Calu3 (cell line): ENCODE data around the gene GPX6. TPM values are rescaled to one million over a fixed set of nuclear protein-coding genes. Genes with fewer than 3 reads are reported as not detected.
A peak's percentile ranks its signal among the peaks of the same experiment; 100 is the strongest.

ENCODE experiments used
- BruUV-seq: library from RNA; stranded (reverse); fragments of 400-500 nt; replicated peaks from 2 replicates; lab custom pipeline; 2021; lab: Mats Ljungman, UMichigan
- CTCF ChIA-PET: fragments of 300-600 bp; sonication (Branson Sonifier 250); formaldehyde crosslinking; loops from one replicate; lab custom pipeline; 2022; ENCODE audit warnings: antibody characterized with exemption; lab: Charles Lee
- DNase-seq: peaks from one replicate; pipeline ENCODE4 v3.0.0; 2022
- H3K27ac Mint-ChIP-seq: one replicate; pipeline ENCODE4 v1.8.0; 2022; ENCODE audit warnings: mixed read lengths; ENCODE audit not compliant: unreplicated experiment
- H3K27me3 Mint-ChIP-seq: one replicate; pipeline ENCODE4 v1.8.0; 2022; ENCODE audit warnings: mixed read lengths; ENCODE audit not compliant: unreplicated experiment
- H3K36me3 Mint-ChIP-seq: one replicate; pipeline ENCODE4 v1.8.0; 2022; ENCODE audit warnings: mild to moderate bottlenecking, moderate library complexity, mixed read lengths; ENCODE audit not compliant: insufficient read depth, unreplicated experiment
- H3K4me1 Mint-ChIP-seq: one replicate; pipeline ENCODE4 v1.8.0; 2022; ENCODE audit warnings: mild to moderate bottlenecking, low read depth, mixed read lengths; ENCODE audit not compliant: unreplicated experiment
- H3K4me3 Mint-ChIP-seq: one replicate; pipeline ENCODE4 v1.8.0; 2022; ENCODE audit warnings: mild to moderate bottlenecking, low read depth, moderate library complexity, mixed read lengths; ENCODE audit not compliant: unreplicated experiment
- H3K9me3 Mint-ChIP-seq: one replicate; pipeline ENCODE4 v1.8.0; 2022; ENCODE audit warnings: low read depth, mixed read lengths; ENCODE audit not compliant: unreplicated experiment
- intact Hi-C: fragments of 100-400 bp; cut with micrococcal nuclease; formaldehyde crosslinking; loops from one replicate; pipeline ENCODE4 v1.10.0; 2022; ENCODE audit not compliant: unreplicated experiment
- total RNA-seq: library from RNA; stranded (reverse); gene quantifications from 2 replicates; pipeline ENCODE4 v1.2.3, GENCODE V29; 2022
- TF ChIP-seq, protein P1 (sequence below): fragments of 200-600 bp; IDR thresholded peaks from one replicate; pipeline ENCODE4 v1.8.0; 2022; ENCODE audit warnings: antibody characterized with exemption; ENCODE audit not compliant: unreplicated experiment

GPX6 gene
- total RNA-seq, 1 experiment from 2014 or later = not detected

DNA sequence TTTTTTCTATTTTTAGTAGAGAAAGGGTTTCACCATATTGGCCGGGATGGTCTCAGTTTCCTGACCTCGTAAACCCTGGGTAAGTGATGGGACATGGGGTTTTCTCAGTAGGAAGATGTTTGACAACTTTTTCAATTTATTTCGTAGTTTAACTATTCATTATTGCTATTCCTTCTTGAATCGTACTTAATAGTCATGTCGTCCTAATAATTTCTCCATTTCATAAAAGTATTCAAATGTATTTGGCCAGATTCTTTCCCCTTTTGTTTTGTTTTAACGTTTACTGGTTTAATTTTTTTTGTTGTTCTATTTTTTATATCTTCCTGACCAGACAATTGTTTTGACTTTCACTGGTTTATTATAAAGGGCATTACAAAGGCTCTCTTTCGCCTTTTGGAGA lies 26.4 kb upstream of the GPX6 start:
- H3K4me3 Mint-ChIP-seq = peak overlapping the region; percentile 64
- BruUV-seq = no TSS peak
- intact Hi-C loops = loop anchor here (5.0 kb wide), 1 partner anchor 45 kb away; a partner anchor contains a TSS
- peaks cover 10% of the 10 kb centered on the region for H3K4me1 Mint-ChIP-seq
- CTCF ChIA-PET = interaction anchor here (0.8 to 1.8 kb wide), 7 partner anchors 12 to 474 kb away, joined by 3 to 8 read pairs (median 4); a partner anchor contains a TSS
- H3K27ac Mint-ChIP-seq = peak overlapping the region; percentile 96
- TF ChIP-seq, protein P1, sequence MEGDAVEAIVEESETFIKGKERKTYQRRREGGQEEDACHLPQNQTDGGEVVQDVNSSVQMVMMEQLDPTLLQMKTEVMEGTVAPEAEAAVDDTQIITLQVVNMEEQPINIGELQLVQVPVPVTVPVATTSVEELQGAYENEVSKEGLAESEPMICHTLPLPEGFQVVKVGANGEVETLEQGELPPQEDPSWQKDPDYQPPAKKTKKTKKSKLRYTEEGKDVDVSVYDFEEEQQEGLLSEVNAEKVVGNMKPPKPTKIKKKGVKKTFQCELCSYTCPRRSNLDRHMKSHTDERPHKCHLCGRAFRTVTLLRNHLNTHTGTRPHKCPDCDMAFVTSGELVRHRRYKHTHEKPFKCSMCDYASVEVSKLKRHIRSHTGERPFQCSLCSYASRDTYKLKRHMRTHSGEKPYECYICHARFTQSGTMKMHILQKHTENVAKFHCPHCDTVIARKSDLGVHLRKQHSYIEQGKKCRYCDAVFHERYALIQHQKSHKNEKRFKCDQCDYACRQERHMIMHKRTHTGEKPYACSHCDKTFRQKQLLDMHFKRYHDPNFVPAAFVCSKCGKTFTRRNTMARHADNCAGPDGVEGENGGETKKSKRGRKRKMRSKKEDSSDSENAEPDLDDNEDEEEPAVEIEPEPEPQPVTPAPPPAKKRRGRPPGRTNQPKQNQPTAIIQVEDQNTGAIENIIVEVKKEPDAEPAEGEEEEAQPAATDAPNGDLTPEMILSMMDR = no peak
- no peak for DNase-seq
- H3K27me3 Mint-ChIP-seq = no peaks in the 10 kb centered on the region
- H3K9me3 Mint-ChIP-seq = no peaks in the 10 kb centered on the region
- H3K36me3 Mint-ChIP-seq = peaks cover 8% of the 10 kb centered on the region

DNA sequence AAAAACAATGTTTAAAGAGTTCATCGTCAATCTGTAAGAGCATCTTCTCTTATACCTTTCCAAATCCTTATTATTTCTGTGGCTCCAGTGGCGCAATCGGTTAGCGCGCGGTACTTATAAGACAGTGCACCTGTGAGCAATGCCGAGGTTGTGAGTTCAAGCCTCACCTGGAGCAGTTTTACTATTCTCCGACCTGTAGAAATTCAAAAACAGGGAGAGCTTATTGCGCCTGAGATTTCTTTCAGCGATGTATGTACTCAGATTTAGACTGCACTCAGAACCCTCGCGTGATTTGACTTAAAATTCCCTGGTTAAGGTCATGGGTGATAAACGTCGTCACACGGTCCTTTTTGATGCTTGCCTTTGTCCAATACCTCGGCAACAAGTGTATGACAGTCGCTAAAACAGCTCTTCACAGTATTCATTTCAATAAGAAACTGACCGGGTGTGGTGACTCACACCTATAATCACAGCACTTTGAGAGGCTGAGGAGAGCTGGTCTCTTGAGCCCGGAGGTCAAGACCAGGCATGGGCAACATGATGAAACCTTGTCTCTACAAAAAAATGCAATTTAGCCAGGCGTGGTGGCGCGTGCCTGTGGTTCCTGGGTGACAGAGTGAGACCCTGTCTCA lies 22.0 kb upstream of the GPX6 start:
- Mint-ChIP-seq H3K4me1 (peaks cover 8% of the 10 kb centered on the region), H3K27ac (no peak overlapping the region), H3K27me3 (peaks cover 18% of the 10 kb centered on the region), H3K4me3 (no peak overlapping the region), H3K9me3 (no peaks in the 10 kb centered on the region), H3K36me3 (peaks cover 1% of the 10 kb centered on the region)
- intact Hi-C loops = no loop called here
- CTCF ChIA-PET = no interaction called here
- TF ChIP-seq, protein P1 = no peak
- no TSS peak for BruUV-seq
- no peak for DNase-seq

DNA sequence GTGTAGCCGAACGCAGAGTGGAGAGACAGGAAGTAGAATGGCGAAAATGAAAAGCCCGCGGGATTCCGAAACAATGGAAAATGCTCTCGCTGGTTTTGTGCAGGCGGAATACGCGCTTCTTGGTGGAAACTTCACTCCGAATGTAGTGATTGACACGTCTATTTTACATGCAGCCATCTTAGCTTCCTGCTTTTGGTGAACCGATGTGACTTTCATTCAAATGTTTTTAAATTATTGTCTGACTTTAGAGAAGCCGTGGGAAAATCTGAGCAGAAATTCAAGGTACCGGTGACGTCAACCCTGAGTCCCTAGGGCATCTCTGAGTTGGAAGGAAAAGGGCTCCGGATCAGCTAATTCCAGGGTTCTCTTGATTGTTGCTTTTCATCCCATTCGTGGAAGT lies 21.5 kb upstream of the GPX6 start:
- CTCF ChIA-PET = no interaction called here
- Mint-ChIP-seq H3K4me1 (peaks cover 2% of the 10 kb centered on the region), H3K36me3 (no peaks in the 10 kb centered on the region), H3K27me3 (peaks cover 18% of the 10 kb centered on the region), H3K27ac (no peak overlapping the region), H3K4me3 (no peak overlapping the region), H3K9me3 (no peaks in the 10 kb centered on the region)
- intact Hi-C loops = no loop called here
- DNase-seq = no peak
- TF ChIP-seq, protein P1 = no peak
- no TSS peak for BruUV-seq

DNA sequence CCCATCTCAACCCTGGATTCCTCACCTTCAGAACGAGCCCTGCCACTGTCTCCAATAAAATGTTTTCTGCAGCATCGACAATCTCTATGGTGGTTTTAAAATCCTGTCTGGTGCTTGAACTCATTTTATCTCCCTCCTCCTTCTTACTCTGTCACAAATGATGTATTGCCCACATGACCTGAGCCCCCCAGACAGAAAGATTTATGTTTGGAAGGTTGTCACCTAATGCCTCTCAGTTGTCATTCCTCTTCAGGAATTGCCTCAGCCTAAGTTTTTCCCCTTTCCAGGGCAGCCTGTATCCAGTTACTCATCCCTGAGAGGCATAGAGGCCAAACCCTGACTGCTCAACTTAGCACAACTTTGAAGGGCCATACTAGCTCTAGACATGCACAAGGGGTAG lies 19.3 kb upstream of the GPX6 start:
- no peak for DNase-seq
- intact Hi-C loops = no loop called here
- H3K9me3 Mint-ChIP-seq = no peaks in the 10 kb centered on the region
- H3K27me3 Mint-ChIP-seq = peaks cover 18% of the 10 kb centered on the region
- CTCF ChIA-PET = no interaction called here
- no TSS peak for BruUV-seq
- no peaks in the 10 kb centered on the region for H3K4me1 Mint-ChIP-seq
- TF ChIP-seq, protein P1 = no peak
- H3K4me3 Mint-ChIP-seq = no peak overlapping the region
- no peak overlapping the region for H3K27ac Mint-ChIP-seq
- no peaks in the 10 kb centered on the region for H3K36me3 Mint-ChIP-seq
